Glutamatergic neuron (in vitro differentiated cells): ENCODE measurements around the gene TSHR. TPM values are rescaled to one million over a fixed set of nuclear protein-coding genes. Genes with fewer than 3 reads are reported as not detected.

Experiments used
- DNase-seq: peaks from one replicate; pipeline ENCODE4 v3.0.0; 2022
- H3K27ac Mint-ChIP-seq: one replicate; pipeline ENCODE4 v1.8.0; 2020; ENCODE audit warnings: mild to moderate bottlenecking, mixed read lengths, inconsistent platforms; ENCODE audit not compliant: unreplicated experiment
- H3K27me3 Mint-ChIP-seq: one replicate; pipeline ENCODE4 v1.8.0; 2020; ENCODE audit warnings: mild to moderate bottlenecking, moderate library complexity, mixed read lengths, inconsistent platforms; ENCODE audit not compliant: unreplicated experiment
- H3K36me3 Mint-ChIP-seq: one replicate; pipeline ENCODE4 v1.8.0; 2020; ENCODE audit warnings: mild to moderate bottlenecking, mixed read lengths, inconsistent platforms; ENCODE audit not compliant: unreplicated experiment
- H3K4me1 Mint-ChIP-seq: one replicate; pipeline ENCODE4 v1.8.0; 2020; ENCODE audit warnings: mild to moderate bottlenecking, low read depth, mixed read lengths, inconsistent platforms; ENCODE audit not compliant: unreplicated experiment
- H3K4me3 Mint-ChIP-seq: one replicate; pipeline ENCODE4 v1.8.0; 2020; ENCODE audit warnings: mild to moderate bottlenecking, mixed read lengths, inconsistent platforms; ENCODE audit not compliant: unreplicated experiment
- H3K9me3 Mint-ChIP-seq: one replicate; pipeline ENCODE4 v1.8.0; 2020; ENCODE audit warnings: mild to moderate bottlenecking, moderate library complexity, mixed read lengths, inconsistent platforms; ENCODE audit not compliant: unreplicated experiment
- total RNA-seq: library from RNA; stranded (reverse); fragmentation: NEBNext Ultra II Directional; extraction: Animal tissue kit (Norgen Biotek cat#: 25700); gene quantifications from one replicate; pipeline ENCODE4 v1.2.1, GENCODE V29; 2021; ENCODE audit not compliant: unreplicated experiment
- TF ChIP-seq, protein P1 (sequence below): fragments of 200-600 bp; sonication (generic); IDR thresholded peaks from one replicate; pipeline ENCODE4 v1.5.0; 2021; ENCODE audit not compliant: partially characterized antibody, unreplicated experiment

TSHR gene
- total RNA-seq, 1 donor from 2014 or later, result 0.74 TPM

DNA sequence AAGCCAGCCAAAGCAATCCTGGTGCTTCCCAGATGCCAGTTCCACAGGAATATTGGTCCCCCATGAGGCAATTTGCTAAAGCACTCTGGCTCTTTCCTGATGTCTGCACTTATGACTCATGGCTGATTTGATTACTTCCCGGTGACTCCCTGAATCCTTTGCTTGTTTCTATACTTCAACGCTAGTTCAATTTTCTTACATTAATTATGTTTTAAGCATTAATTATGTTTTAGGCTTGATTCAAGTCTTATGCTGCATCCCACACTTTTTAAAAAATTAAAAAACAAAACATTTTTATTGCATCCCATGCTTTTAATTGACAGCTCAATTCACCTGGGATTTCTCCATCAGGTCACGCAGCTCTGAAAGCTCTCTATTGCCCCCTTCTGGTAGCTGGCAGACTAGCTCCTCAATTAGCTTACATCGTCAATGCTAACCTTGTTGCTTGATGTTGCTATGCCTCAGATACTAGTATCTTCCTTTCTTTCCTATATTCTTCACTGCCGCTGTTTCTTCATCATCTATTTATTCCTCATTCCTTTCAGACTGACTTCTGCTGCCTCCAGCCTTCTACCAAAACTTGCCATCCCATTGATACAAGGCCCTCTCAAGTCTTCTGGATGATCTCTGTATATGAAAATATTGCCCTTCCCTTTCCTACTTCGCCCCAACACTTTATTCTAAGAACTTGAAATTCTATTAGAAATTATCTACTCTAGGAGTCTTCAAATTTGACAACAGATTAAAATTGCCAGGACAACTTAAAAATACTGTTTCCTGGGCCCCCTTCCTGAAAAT, 32.0 kb downstream of the TSHR start:
- TF ChIP-seq, protein P1, sequence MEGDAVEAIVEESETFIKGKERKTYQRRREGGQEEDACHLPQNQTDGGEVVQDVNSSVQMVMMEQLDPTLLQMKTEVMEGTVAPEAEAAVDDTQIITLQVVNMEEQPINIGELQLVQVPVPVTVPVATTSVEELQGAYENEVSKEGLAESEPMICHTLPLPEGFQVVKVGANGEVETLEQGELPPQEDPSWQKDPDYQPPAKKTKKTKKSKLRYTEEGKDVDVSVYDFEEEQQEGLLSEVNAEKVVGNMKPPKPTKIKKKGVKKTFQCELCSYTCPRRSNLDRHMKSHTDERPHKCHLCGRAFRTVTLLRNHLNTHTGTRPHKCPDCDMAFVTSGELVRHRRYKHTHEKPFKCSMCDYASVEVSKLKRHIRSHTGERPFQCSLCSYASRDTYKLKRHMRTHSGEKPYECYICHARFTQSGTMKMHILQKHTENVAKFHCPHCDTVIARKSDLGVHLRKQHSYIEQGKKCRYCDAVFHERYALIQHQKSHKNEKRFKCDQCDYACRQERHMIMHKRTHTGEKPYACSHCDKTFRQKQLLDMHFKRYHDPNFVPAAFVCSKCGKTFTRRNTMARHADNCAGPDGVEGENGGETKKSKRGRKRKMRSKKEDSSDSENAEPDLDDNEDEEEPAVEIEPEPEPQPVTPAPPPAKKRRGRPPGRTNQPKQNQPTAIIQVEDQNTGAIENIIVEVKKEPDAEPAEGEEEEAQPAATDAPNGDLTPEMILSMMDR, result peak; percentile 90
- Mint-ChIP-seq H3K4me1 (peaks cover 5% of the 10 kb centered on the region), H3K9me3 (no peaks in the 10 kb centered on the region), H3K27ac (no peak overlapping the region), H3K4me3 (no peak overlapping the region), H3K36me3 (no peaks in the 10 kb centered on the region), H3K27me3 (no peaks in the 10 kb centered on the region)
- DNase-seq, result peak; percentile 69

DNA sequence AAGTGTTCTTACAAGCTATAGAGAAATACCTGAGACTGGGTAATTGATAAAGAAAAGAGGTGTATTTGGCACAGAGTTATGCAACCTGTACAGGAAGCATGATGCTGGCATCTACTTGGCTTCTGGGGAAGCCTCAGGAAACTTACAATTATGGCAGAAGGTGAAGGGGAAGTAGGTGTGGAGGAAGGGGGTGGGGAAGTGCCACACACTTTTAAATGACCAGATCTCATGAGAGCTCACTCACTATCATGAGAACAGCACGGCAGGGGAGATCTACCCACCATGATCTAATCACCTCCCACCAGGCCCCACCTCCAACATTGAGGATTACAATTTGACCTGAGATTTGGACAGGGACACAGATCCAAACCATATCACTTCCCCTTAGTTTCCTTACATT, 32.8 kb downstream of the TSHR start:
- TF ChIP-seq, protein P1, result no peak
- Mint-ChIP-seq H3K27me3 (no peaks in the 10 kb centered on the region), H3K27ac (no peak overlapping the region), H3K4me3 (no peak overlapping the region), H3K9me3 (no peaks in the 10 kb centered on the region), H3K36me3 (no peaks in the 10 kb centered on the region), H3K4me1 (peaks cover 5% of the 10 kb centered on the region)
- no peak for DNase-seq

DNA sequence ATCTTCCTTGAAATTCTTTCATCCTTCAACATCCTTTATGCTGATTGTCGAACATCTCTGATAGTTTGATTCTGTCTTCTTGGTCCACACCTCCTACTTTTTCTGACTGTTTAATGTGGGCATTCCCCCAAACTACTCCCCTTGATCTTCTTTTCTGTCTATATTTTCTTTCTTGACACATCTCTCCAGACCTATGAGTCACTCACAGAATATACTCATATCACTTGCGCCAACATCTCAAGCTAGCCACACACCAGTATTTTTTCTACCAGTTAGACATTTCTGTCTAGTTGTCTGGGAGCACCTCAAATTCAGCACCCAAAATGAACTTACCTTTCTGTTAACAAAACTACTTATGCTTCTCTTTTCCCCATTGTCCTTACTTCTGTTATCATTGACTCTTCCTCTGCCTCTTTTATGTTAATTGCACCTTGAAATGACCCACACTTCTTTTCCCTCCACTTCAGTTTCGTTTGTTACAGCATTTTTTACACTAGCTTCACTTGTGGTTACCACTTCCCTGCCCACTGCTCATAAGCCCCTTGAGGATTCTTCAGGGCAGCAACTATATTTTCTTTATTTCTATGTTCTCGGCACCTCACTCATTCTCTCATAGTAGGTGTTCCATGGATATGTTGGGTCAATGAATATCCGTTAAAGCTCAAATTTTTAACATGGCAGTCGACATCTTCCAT, 33.5 kb downstream of the TSHR start:
- TF ChIP-seq, protein P1, result no peak
- Mint-ChIP-seq H3K36me3 (no peaks in the 10 kb centered on the region), H3K9me3 (no peaks in the 10 kb centered on the region), H3K27ac (no peak overlapping the region), H3K4me1 (peaks cover 5% of the 10 kb centered on the region), H3K4me3 (no peak overlapping the region), H3K27me3 (no peaks in the 10 kb centered on the region)
- DNase-seq, result no peak

DNA sequence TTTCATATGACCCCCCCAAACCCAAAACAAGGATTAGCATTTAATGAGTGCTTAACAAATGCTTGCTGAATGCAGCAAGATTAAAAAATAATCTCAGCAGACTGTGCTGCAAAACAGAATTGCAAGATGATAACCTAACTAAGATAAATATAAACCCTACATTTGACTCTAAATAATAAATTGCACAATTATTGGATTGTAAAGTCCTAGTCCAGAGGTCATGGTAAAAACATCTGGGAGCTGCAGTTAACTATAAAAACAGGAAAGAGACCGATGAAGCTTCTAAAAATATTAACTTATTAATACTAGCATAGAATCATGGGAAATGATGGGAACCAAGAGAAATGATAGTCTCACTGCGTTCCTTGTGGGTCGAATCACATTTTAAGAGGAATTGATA, 37.2 kb downstream of the TSHR start:
- no peaks in the 10 kb centered on the region for H3K27me3 Mint-ChIP-seq
- DNase-seq, result no peak
- no peaks in the 10 kb centered on the region for H3K4me1 Mint-ChIP-seq
- TF ChIP-seq, protein P1, result no peak
- H3K4me3 Mint-ChIP-seq, result no peak overlapping the region
- H3K36me3 Mint-ChIP-seq, result no peaks in the 10 kb centered on the region
- no peak overlapping the region for H3K27ac Mint-ChIP-seq
- no peaks in the 10 kb centered on the region for H3K9me3 Mint-ChIP-seq
